GM18502 (cell line): ENCODE results near the gene COL15A1.

Source experiments
- ATAC-seq: cut with Tn5 transposase; IDR thresholded peaks from one replicate; pipeline ENCODE4 v1.9.1; 2021; ENCODE audit warnings: mild to moderate bottlenecking; ENCODE audit not compliant: unreplicated experiment, poor library complexity

COL15A1 gene

GRCh38 chr9:99046542-99047071 lies 102.9 kb downstream of the COL15A1 start:
- no peak for ATAC-seq

GRCh38 chr9:99049228-99049627 lies 105.5 kb downstream of the COL15A1 start:
- ATAC-seq, result no peak

GRCh38 chr9:99049641-99050040 lies 105.9 kb downstream of the COL15A1 start:
- ATAC-seq, result no peak

GRCh38 chr9:99050292-99050911 lies 106.7 kb downstream of the COL15A1 start:
- ATAC-seq, result no peak

- ATAC-seq, result no peak
Measured at GRCh38 chr9:99050924-99051323, 107.2 kb downstream of the COL15A1 start.

- no peak for ATAC-seq
Measured at GRCh38 chr9:99051406-99051805, 107.7 kb downstream of the COL15A1 start.

GRCh38 chr9:99051851-99052250 lies 108.1 kb downstream of the COL15A1 start:
- ATAC-seq, result no peak

GRCh38 chr9:99052815-99053715 lies 109.4 kb downstream of the COL15A1 start:
- ATAC-seq, result no peak

- no peak for ATAC-seq
Measured at GRCh38 chr9:99054581-99054980, 110.9 kb downstream of the COL15A1 start.

- no peak for ATAC-seq
Measured at GRCh38 chr9:99055384-99055783, 111.7 kb downstream of the COL15A1 start.

- no peak for ATAC-seq
Measured at GRCh38 chr9:99056186-99056585, 112.5 kb downstream of the COL15A1 start.

GRCh38 chr9:99056886-99057664 lies 113.4 kb downstream of the COL15A1 start:
- ATAC-seq, result no peak

- ATAC-seq, result peak; percentile 84
Measured at GRCh38 chr9:99057665-99058625, 114.2 kb downstream of the COL15A1 start.

GRCh38 chr9:99058964-99059921 lies 115.5 kb downstream of the COL15A1 start:
- ATAC-seq, result peak; percentile 72

- ATAC-seq, result no peak
Measured at GRCh38 chr9:99060621-99061020, 116.9 kb downstream of the COL15A1 start.

- no peak for ATAC-seq
Measured at GRCh38 chr9:99062549-99062948, 118.8 kb downstream of the COL15A1 start.

- ATAC-seq, result no peak
Measured at GRCh38 chr9:99063522-99063921, 119.8 kb downstream of the COL15A1 start.

GRCh38 chr9:99066571-99066970 lies 122.9 kb downstream of the COL15A1 start:
- no peak for ATAC-seq
